ENCODE data around the gene ANKRD61. TPM values are rescaled to one million over a fixed set of nuclear protein-coding genes. Genes with fewer than 3 reads are reported as not detected.
"Not testable (repeated sequence)": the region's sequence is repeated elsewhere in the genome, so short reads cannot be mapped to it uniquely, and the experiment has no call there.

The ANKRD61 gene
- total and polyA plus RNA-seq, 4 donors = 0.11 to 2.1 (median 0.47) TPM

- H3K27ac ChIP-seq (ENCODE audit: low read depth, low read length) = no peak overlapping the region
- no peak overlapping the region for H3K4me3 ChIP-seq (ENCODE audit: low read depth, low read length)
- H3K27me3 ChIP-seq (ENCODE audit: control insufficient read depth, insufficient read depth, low read length) = no peaks in the 10 kb centered on the region
- no peaks in the 10 kb centered on the region for H3K9me3 ChIP-seq (ENCODE audit: control insufficient read depth, insufficient read depth, low read length)
- WGBS (ENCODE audit: insufficient coverage) = 100% methylated on average over 1 of the region's 14 CpGs
- H3K4me1 ChIP-seq (ENCODE audit: control insufficient read depth, insufficient read depth, low read length) = peaks cover 20% of the 10 kb centered on the region
- H3K36me3 ChIP-seq (ENCODE audit: control insufficient read depth, insufficient read depth, low read length) = peaks cover 16% of the 10 kb centered on the region
- DNase-seq (ENCODE audit: low read depth in 4 of 6, low spot score in 6 of 6) = no peak
Observed at GRCh38 chr7:6057316-6058129, 26.3 kb downstream of the ANKRD61 start.

- WGBS (ENCODE audit: insufficient coverage) = 100% methylated on average over 4 of the region's 11 CpGs
- H3K4me1 ChIP-seq (ENCODE audit: control insufficient read depth, insufficient read depth, low read length) = peaks cover 20% of the 10 kb centered on the region
- not testable (repeated sequence) for H3K27me3 ChIP-seq (ENCODE audit: control insufficient read depth, insufficient read depth, low read length); H3K9me3 ChIP-seq (ENCODE audit: control insufficient read depth, insufficient read depth, low read length); H3K27ac ChIP-seq (ENCODE audit: low read depth, low read length); DNase-seq (ENCODE audit: low read depth in 4 of 6, low spot score in 6 of 6); H3K4me3 ChIP-seq (ENCODE audit: low read depth, low read length); H3K36me3 ChIP-seq (ENCODE audit: control insufficient read depth, insufficient read depth, low read length)
Observed at GRCh38 chr7:6059941-6060340, 28.8 kb downstream of the ANKRD61 start.

DNA sequence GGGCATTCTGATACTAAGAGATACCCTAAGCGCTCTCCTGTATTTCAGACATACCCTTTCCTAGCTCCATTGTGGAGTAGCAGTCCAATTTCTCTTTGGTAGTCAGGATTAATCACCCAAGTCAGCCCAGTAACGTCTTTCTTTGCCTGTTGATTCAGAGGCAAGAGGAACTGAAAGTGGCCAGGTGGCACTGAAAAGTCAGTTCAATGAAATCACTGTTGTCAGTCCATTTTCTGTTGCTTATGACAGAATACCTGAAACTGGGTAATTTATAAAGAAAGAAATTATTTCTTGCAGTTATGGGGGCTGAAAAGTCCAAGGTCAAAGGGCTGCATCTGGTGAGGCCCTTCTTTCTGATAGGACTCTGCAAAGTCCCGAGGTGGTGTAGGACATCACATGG, 40.2 kb downstream of the ANKRD61 start:
- H3K4me1 ChIP-seq (ENCODE audit: control insufficient read depth, insufficient read depth, low read length) = no peaks in the 10 kb centered on the region
- H3K9me3 ChIP-seq (ENCODE audit: control insufficient read depth, insufficient read depth, low read length) = no peaks in the 10 kb centered on the region
- WGBS (ENCODE audit: insufficient coverage) = 50% methylated on average over 3 of the region's 3 CpGs
- no peak overlapping the region for H3K27ac ChIP-seq (ENCODE audit: low read depth, low read length)
- H3K36me3 ChIP-seq (ENCODE audit: control insufficient read depth, insufficient read depth, low read length) = no peaks in the 10 kb centered on the region
- H3K4me3 ChIP-seq (ENCODE audit: low read depth, low read length) = no peak overlapping the region
- no peak for DNase-seq (ENCODE audit: low read depth in 4 of 6, low spot score in 6 of 6)
- no peaks in the 10 kb centered on the region for H3K27me3 ChIP-seq (ENCODE audit: control insufficient read depth, insufficient read depth, low read length)

- 100% methylated on average over 2 of the region's 9 CpGs for WGBS (ENCODE audit: insufficient coverage)
- Histone ChIP-seq H3K4me3 (ENCODE audit: low read depth, low read length) (no peak overlapping the region), H3K36me3 (ENCODE audit: control insufficient read depth, insufficient read depth, low read length) (no peaks in the 10 kb centered on the region)
Observed at GRCh38 chr7:6074612-6075380, 43.6 kb downstream of the ANKRD61 start.

DNA sequence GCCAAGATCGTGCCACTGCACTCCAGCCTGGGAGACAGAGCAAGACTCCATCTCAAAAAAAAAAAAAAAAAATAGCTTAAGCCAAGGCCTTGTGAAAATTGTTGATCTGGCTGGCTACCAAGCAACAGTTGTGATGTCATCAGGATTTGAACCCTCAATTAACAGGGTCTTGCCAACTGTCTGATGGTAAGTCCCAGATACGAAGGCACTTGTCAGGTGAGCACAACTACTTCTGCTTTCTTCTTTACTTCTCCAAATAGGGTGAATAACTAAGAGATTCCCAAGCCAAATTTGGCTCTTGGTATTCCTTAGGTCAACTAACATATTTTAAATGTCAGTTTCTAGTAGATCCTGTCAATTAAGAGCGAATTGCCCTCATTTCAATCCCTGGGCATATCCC, 47.4 kb downstream of the ANKRD61 start:
- no peak overlapping the region for H3K27ac ChIP-seq (ENCODE audit: low read depth, low read length)
- H3K4me3 ChIP-seq (ENCODE audit: low read depth, low read length) = no peak overlapping the region
- no peaks in the 10 kb centered on the region for H3K9me3 ChIP-seq (ENCODE audit: control insufficient read depth, insufficient read depth, low read length)
- no CpG with 5 or more reads among the region's 3 CpGs for WGBS (ENCODE audit: insufficient coverage)
- no peaks in the 10 kb centered on the region for H3K36me3 ChIP-seq (ENCODE audit: control insufficient read depth, insufficient read depth, low read length)
- no peak for DNase-seq (ENCODE audit: low read depth in 4 of 6, low spot score in 6 of 6)
- H3K4me1 ChIP-seq (ENCODE audit: control insufficient read depth, insufficient read depth, low read length) = peaks cover 4% of the 10 kb centered on the region
- H3K27me3 ChIP-seq (ENCODE audit: control insufficient read depth, insufficient read depth, low read length) = no peaks in the 10 kb centered on the region

More at GRCh38 chr7:6074612-6075380, 43.6 kb downstream of the ANKRD61 start:
- Histone ChIP-seq H3K27ac (ENCODE audit: low read depth, low read length) (no peak overlapping the region), H3K4me1 (ENCODE audit: control insufficient read depth, insufficient read depth, low read length) (no peaks in the 10 kb centered on the region), H3K27me3 (ENCODE audit: control insufficient read depth, insufficient read depth, low read length) (no peaks in the 10 kb centered on the region), H3K9me3 (ENCODE audit: control insufficient read depth, insufficient read depth, low read length) (no peaks in the 10 kb centered on the region)
- no peak for DNase-seq (ENCODE audit: low read depth in 4 of 6, low spot score in 6 of 6)

GRCh38 chr7:6083047-6083446, 51.9 kb downstream of the ANKRD61 start:
- H3K27me3 ChIP-seq (ENCODE audit: control insufficient read depth, insufficient read depth, low read length); H3K9me3 ChIP-seq (ENCODE audit: control insufficient read depth, insufficient read depth, low read length); H3K27ac ChIP-seq (ENCODE audit: low read depth, low read length); H3K36me3 ChIP-seq (ENCODE audit: control insufficient read depth, insufficient read depth, low read length); DNase-seq (ENCODE audit: low read depth in 4 of 6, low spot score in 6 of 6); H3K4me3 ChIP-seq (ENCODE audit: low read depth, low read length); H3K4me1 ChIP-seq (ENCODE audit: control insufficient read depth, insufficient read depth, low read length): not testable (repeated sequence)
- 86% methylated on average over 1 of the region's 6 CpGs for WGBS (ENCODE audit: insufficient coverage)

Small RNA genes within 50 kb of the gene (small RNA-seq; reads per million reads assigned to genes)
- gene RF00019 (ENCODE audit: low replicate concordance) (not detected), gene RNU6-218P (ENCODE audit: low replicate concordance) (not detected), gene SNORA80D (ENCODE audit: low replicate concordance) (0.06 reads per million)

Other genes with a start within 250 kb of the ANKRD61 start
- gene RNF216, start 249.7 kb upstream of the ANKRD61 start, total RNA-seq = 10 to 100 TPM; 33.8 to 38.2 TPM
- gene RNF216, start 249.7 kb upstream of the ANKRD61 start, polyA plus RNA-seq (ENCODE audit: insufficient read length in 2 of 2) = 10 to 100 TPM; 29.9 to 33.0 TPM
- under 1 TPM in 1 of 2 donors, not detected in 1; 0.66 TPM for gene OCM, start 150.6 kb upstream of the ANKRD61 start, total RNA-seq
- gene OCM, start 150.6 kb upstream of the ANKRD61 start, polyA plus RNA-seq (ENCODE audit: insufficient read length in 2 of 2) = 1 to 10 TPM; 1.7 to 3.7 TPM
- 10 to 100 TPM; 47.1 to 69.9 TPM for gene CCZ1, start 132.6 kb upstream of the ANKRD61 start, total RNA-seq
- 100 to 1,000 TPM in 1 of 2 donors, 10 to 100 TPM in 1; 99.1 to 102 TPM for gene CCZ1, start 132.6 kb upstream of the ANKRD61 start, polyA plus RNA-seq (ENCODE audit: insufficient read length in 2 of 2)
- gene RSPH10B, start 60.7 kb upstream of the ANKRD61 start, total RNA-seq = 1 to 10 TPM; 2.2 to 4.7 TPM
- 1 to 10 TPM; 2.6 to 3.9 TPM for gene RSPH10B, start 60.7 kb upstream of the ANKRD61 start, polyA plus RNA-seq (ENCODE audit: insufficient read length in 2 of 2)
- 10 to 100 TPM; 25.6 to 32.7 TPM for gene PMS2, start 22.3 kb upstream of the ANKRD61 start, total RNA-seq
- 10 to 100 TPM; 21.7 to 25.9 TPM for gene PMS2, start 22.3 kb upstream of the ANKRD61 start, polyA plus RNA-seq (ENCODE audit: insufficient read length in 2 of 2)
- gene AIMP2, start 22.1 kb upstream of the ANKRD61 start, total RNA-seq = 10 to 100 TPM; 25.8 to 38.6 TPM
- 10 to 100 TPM; 25.3 to 27.9 TPM for gene AIMP2, start 22.1 kb upstream of the ANKRD61 start, polyA plus RNA-seq (ENCODE audit: insufficient read length in 2 of 2)
- gene EIF2AK1, start 27.8 kb downstream of the ANKRD61 start, total RNA-seq = 10 to 100 TPM; 47.6 to 67.2 TPM
- gene EIF2AK1, start 27.8 kb downstream of the ANKRD61 start, polyA plus RNA-seq (ENCODE audit: insufficient read length in 2 of 2) = 10 to 100 TPM; 72.8 to 83.1 TPM
- 1 to 10 TPM; 7.9 to 9.2 TPM for gene USP42, start 73.6 kb downstream of the ANKRD61 start, total RNA-seq
- 10 to 100 TPM; 16.8 to 18.8 TPM for gene USP42, start 73.6 kb downstream of the ANKRD61 start, polyA plus RNA-seq (ENCODE audit: insufficient read length in 2 of 2)
- gene CYTH3, start 241.2 kb downstream of the ANKRD61 start, total RNA-seq = 10 to 100 TPM; 24.8 to 26.9 TPM
- gene CYTH3, start 241.2 kb downstream of the ANKRD61 start, polyA plus RNA-seq (ENCODE audit: insufficient read length in 2 of 2) = 10 to 100 TPM; 35.7 to 41.9 TPM

All from spinal cord (tissue), 10 donors.